GM23338 (cell line): ENCODE results near the gene TPM1. TPM values are rescaled to one million over a fixed set of nuclear protein-coding genes. Genes with fewer than 3 reads are reported as not detected.

Source experiments
- ATAC-seq: fragments of 200-7000 bp; cut with Tn5 transposase; 3 replicates; pipeline ENCODE4 v1.9.1; 2020
- DNase-seq: peaks from one replicate; pipeline ENCODE4 v3.0.0-alpha.2; 2015; ENCODE audit warnings: low spot score
- H2AFZ ChIP-seq: fragments of 200-600 bp; sonication (generic); 2 replicates; pipeline ENCODE4 v1.8.0; 2016; ENCODE audit warnings: antibody characterized with exemption, mild to moderate bottlenecking, moderate library complexity
- H3F3A ChIP-seq: fragments of 200-600 bp; sonication (generic); replicated peaks from 2 replicates; pipeline ENCODE4 v1.8.0; 2017; ENCODE audit warnings: antibody characterized with exemption, mixed run types, low read depth
- H3K27ac ChIP-seq: fragments of 200-600 bp; sonication (generic); 2 replicates; pipeline ENCODE4 v1.6.1; 2016; ENCODE audit warnings: low read depth
- H3K27me3 ChIP-seq: fragments of 200-600 bp; sonication (generic); 2 replicates; pipeline ENCODE4 v1.8.0; 2016; ENCODE audit warnings: mild to moderate bottlenecking, mixed run types, moderate library complexity; ENCODE audit not compliant: insufficient read depth
- H3K36me3 ChIP-seq: fragments of 200-600 bp; sonication (generic); 2 replicates; pipeline ENCODE4 v1.8.0; 2016; ENCODE audit warnings: mild to moderate bottlenecking; ENCODE audit not compliant: insufficient read depth
- H3K4me1 ChIP-seq: fragments of 200-600 bp; sonication (generic); 2 replicates; pipeline ENCODE4 v1.8.0; 2016; ENCODE audit warnings: mild to moderate bottlenecking, moderate library complexity; ENCODE audit not compliant: insufficient read depth
- H3K4me2 ChIP-seq: fragments of 200-600 bp; sonication (generic); 2 replicates; pipeline ENCODE4 v1.7.1; 2017; ENCODE audit warnings: mixed run types
- H3K4me3 ChIP-seq: fragments of 200-600 bp; sonication (generic); 2 replicates; pipeline ENCODE4 v1.6.1; 2016; ENCODE audit warnings: mixed run types
- H3K79me2 ChIP-seq: fragments of 200-600 bp; sonication (generic); replicated peaks from 2 replicates; pipeline ENCODE4 v1.8.0; 2017; ENCODE audit warnings: mild to moderate bottlenecking; ENCODE audit not compliant: insufficient read depth
- H3K9me2 ChIP-seq: fragments of 200-600 bp; sonication (generic); 2 replicates; pipeline ENCODE4 v1.8.0; 2017; ENCODE audit not compliant: insufficient read depth
- H4K20me1 ChIP-seq: fragments of 200-600 bp; sonication (generic); replicated peaks from 2 replicates; pipeline ENCODE4 v1.8.0; 2017; ENCODE audit warnings: mild to moderate bottlenecking; ENCODE audit not compliant: insufficient read depth
- H3K27ac Mint-ChIP-seq: 2 replicates; pipeline ENCODE4 v1.8.0; 2020; ENCODE audit warnings: inconsistent platforms, mild to moderate bottlenecking, moderate library complexity, mixed read lengths
- H3K27me3 Mint-ChIP-seq: 3 replicates; pipeline ENCODE4 v1.8.0; 2022; ENCODE audit warnings: low read depth, mild to moderate bottlenecking, moderate library complexity, mixed read lengths, inconsistent platforms; ENCODE audit not compliant: insufficient read depth, poor library complexity
- H3K36me3 Mint-ChIP-seq: 3 replicates; pipeline ENCODE4 v1.8.0; 2021; ENCODE audit warnings: low read depth, mild to moderate bottlenecking, inconsistent platforms, moderate library complexity, mixed read lengths
- H3K4me1 Mint-ChIP-seq: 3 replicates; pipeline ENCODE4 v1.8.0; 2020; ENCODE audit warnings: mild to moderate bottlenecking, inconsistent platforms, mixed read lengths
- H3K4me3 Mint-ChIP-seq: 3 replicates; pipeline ENCODE4 v1.8.0; 2021; ENCODE audit warnings: moderate library complexity, mild to moderate bottlenecking, inconsistent platforms, mixed read lengths
- H3K9me3 Mint-ChIP-seq: 3 replicates; pipeline ENCODE4 v1.8.0; 2020; ENCODE audit warnings: moderate library complexity, mild to moderate bottlenecking, inconsistent platforms, mixed read lengths
- CREB1 ChIP-seq: fragments of 250-450 bp; sonication (Bioruptor Pico); IDR thresholded peaks from 2 replicates; pipeline ENCODE4 v1.5.0; 2020; ENCODE audit warnings: low read depth, mild to moderate bottlenecking, moderate library complexity
- EZH2 ChIP-seq: fragments of 200-600 bp; sonication (generic); IDR thresholded peaks from one replicate; pipeline ENCODE4 v1.8.0; 2017; ENCODE audit warnings: antibody characterized with exemption, mild to moderate bottlenecking, low read depth; ENCODE audit not compliant: unreplicated experiment
- JUNB ChIP-seq: IDR thresholded peaks from one replicate; pipeline ENCODE4 v1.6.1; 2016; ENCODE audit warnings: antibody characterized with exemption; ENCODE audit not compliant: unreplicated experiment
- NANOG ChIP-seq: IDR thresholded peaks from 2 replicates; pipeline ENCODE4 v1.6.1; 2016; ENCODE audit warnings: antibody characterized with exemption, borderline replicate concordance
- POLR2AphosphoS5 ChIP-seq: IDR thresholded peaks from 2 replicates; pipeline ENCODE4 v1.6.1; 2016; ENCODE audit warnings: antibody characterized with exemption, low read depth
- STAT1 ChIP-seq: IDR thresholded peaks from one replicate; pipeline ENCODE4 v1.6.1; 2016; ENCODE audit warnings: antibody characterized with exemption; ENCODE audit not compliant: unreplicated experiment
- ZNF114 ChIP-seq: fragments of 250-450 bp; sonication (Bioruptor Pico); IDR thresholded peaks from 2 replicates; pipeline ENCODE4 v1.5.0; 2020; ENCODE audit warnings: mild to moderate bottlenecking, moderate library complexity
- ZNF331 ChIP-seq: fragments of 250-450 bp; sonication (Bioruptor Pico); IDR thresholded peaks from 2 replicates; pipeline ENCODE4 v1.5.0; 2020; ENCODE audit warnings: low read depth, mild to moderate bottlenecking, moderate library complexity
- polyA plus RNA-seq: library from polyadenylated mRNA; unstranded; fragments of >200 nt; fragmentation: Nextera tagmentation; extraction: Ambion mirVana; gene quantifications from 2 replicates; pipeline ENCODE4 v1.2.1, GENCODE V29; 2016
- total RNA-seq: library from RNA; depleted of rRNA; stranded (reverse); fragments of >200 nt; shearing (Covaris generic); gene quantifications from 2 replicates; pipeline ENCODE4 v1.2.3, GENCODE V29; 2014
- TF ChIP-seq, protein P1 (sequence below), 2 experiments: fragments of 200-600 bp in 1 of 2; sonication (generic) in 1 of 2; conservative IDR thresholded peaks; 2 replicates each; pipeline versions ENCODE4 v1.5.1 to v1.6.1; 2016 to 2017; ENCODE audit warnings: antibody characterized with exemption in 2 of 2, low read depth in 2 of 2, mild to moderate bottlenecking in 2 of 2, moderate library complexity in 1 of 2
- TF ChIP-seq, protein P2 (sequence below): IDR thresholded peaks from one replicate; pipeline ENCODE4 v1.6.1; 2018; ENCODE audit warnings: antibody characterized with exemption; ENCODE audit not compliant: unreplicated experiment
- TF ChIP-seq, protein P3 (sequence below): IDR thresholded peaks from 2 replicates; pipeline ENCODE4 v1.6.1; 2016; ENCODE audit warnings: antibody characterized with exemption

The TPM1 gene
- total and polyA plus RNA-seq, 2 experiments from 2014 or later = 449 to 913 TPM

DNA sequence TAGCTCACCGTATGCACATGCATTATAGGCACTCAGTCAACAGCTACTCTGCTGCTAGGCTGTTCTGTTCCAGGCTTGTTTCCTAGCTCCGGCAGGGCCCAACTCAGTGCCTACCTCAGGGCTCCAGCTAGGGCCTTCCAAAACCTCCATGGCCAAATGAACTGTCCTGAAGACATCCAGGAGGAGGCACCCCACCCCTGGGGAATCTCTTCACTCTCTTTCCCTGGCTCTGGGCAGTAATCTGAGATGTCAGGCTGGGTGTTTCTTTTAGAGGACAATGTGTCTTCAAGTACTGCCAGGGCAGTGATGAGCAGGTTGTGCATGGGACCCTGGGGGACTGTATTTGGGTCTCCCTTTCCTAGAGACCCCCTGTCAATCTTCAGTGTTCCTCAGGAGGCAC is 38.3 kb upstream of the TPM1 start:
- H3K4me1 Mint-ChIP-seq = peaks cover 12% of the 10 kb centered on the region
- no peak overlapping the region for H3K27ac Mint-ChIP-seq
- H3K27me3 ChIP-seq = no peaks in the 10 kb centered on the region
- H3K9me2 ChIP-seq = no peaks in the 10 kb centered on the region
- peak overlapping the region; percentile 7; the same call in 1 of the 2 replicates for H2AFZ ChIP-seq
- ATAC-seq = peak; percentile 88
- no peaks in the 10 kb centered on the region for H3K79me2 ChIP-seq
- DNase-seq = peak; percentile 67
- no peaks in the 10 kb centered on the region for H4K20me1 ChIP-seq
- H3K4me3 Mint-ChIP-seq = no peak overlapping the region
- H3K27ac ChIP-seq = no peak overlapping the region
- H3K4me2 ChIP-seq = no peak overlapping the region
- TF ChIP-seq, protein P1, sequence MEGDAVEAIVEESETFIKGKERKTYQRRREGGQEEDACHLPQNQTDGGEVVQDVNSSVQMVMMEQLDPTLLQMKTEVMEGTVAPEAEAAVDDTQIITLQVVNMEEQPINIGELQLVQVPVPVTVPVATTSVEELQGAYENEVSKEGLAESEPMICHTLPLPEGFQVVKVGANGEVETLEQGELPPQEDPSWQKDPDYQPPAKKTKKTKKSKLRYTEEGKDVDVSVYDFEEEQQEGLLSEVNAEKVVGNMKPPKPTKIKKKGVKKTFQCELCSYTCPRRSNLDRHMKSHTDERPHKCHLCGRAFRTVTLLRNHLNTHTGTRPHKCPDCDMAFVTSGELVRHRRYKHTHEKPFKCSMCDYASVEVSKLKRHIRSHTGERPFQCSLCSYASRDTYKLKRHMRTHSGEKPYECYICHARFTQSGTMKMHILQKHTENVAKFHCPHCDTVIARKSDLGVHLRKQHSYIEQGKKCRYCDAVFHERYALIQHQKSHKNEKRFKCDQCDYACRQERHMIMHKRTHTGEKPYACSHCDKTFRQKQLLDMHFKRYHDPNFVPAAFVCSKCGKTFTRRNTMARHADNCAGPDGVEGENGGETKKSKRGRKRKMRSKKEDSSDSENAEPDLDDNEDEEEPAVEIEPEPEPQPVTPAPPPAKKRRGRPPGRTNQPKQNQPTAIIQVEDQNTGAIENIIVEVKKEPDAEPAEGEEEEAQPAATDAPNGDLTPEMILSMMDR (conservative IDR thresholded peaks at IDR 0.05; ENCODE audit: low read depth in 2 of 2) = peak; percentile 23 to 65; a peak in 3 of 4 replicates
- no peak for TF ChIP-seq STAT1
- no peaks in the 10 kb centered on the region for H3K9me3 Mint-ChIP-seq
- H3F3A ChIP-seq = 0 out of 2 replicates have a peak, but pooled peaks cover 3% of the 10 kb centered on the region
- no peak overlapping the region for H3K4me3 ChIP-seq
- H3K36me3 ChIP-seq = no peaks in the 10 kb centered on the region
- H3K27me3 Mint-ChIP-seq = peaks cover 4% of the 10 kb centered on the region
- no peaks in the 10 kb centered on the region for H3K4me1 ChIP-seq
- H3K36me3 Mint-ChIP-seq = no peaks in the 10 kb centered on the region

DNA sequence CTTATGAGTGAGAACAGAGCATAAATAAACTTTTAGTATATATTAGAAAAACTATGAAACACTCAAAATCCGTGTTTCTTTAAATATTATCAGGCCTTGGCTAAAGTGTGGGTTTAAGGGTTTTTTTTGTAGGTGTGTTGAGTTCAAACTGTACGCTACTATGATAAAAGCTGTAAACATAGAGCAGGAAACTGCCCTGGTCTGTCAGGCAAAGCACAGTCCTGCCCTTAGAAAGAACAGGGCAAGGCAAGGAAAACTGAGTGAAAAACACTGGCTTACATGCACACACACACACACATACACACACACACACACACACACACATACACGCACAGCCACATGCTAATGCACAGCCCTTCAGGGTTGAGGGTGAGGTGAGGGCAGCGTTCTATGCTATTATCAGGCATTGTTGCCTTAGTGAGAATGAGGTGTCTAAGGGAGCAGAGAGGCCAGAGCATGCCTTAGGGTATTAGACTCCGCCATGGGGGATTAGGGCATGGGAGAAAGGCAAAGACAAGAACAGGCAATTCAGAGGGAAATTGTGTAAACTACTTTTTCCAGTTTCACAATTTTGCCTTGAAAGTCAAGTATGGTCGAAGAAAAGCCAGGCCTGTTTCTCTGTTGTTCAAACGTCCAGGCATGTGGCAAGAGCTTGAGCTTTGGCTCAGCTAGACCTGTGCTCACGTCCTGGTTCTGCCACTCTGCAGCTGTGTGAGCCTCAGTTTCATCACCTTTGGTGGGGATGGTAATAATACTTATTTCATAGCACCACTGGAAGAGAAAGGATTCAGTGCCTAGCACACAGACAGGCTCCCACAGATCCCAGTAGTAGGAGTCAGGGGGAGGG is 36.3 kb upstream of the TPM1 start:
- Histone ChIP-seq H2AFZ (no peak overlapping the region), H3F3A (0 out of 2 replicates have a peak, but pooled peaks cover 3% of the 10 kb centered on the region), H3K27me3 (no peaks in the 10 kb centered on the region), H3K36me3 (no peaks in the 10 kb centered on the region), H3K79me2 (no peaks in the 10 kb centered on the region), H3K9me2 (no peaks in the 10 kb centered on the region), H4K20me1 (no peaks in the 10 kb centered on the region), H3K4me2 (no peak overlapping the region), H3K4me3 (no peak overlapping the region), H3K4me1 (no peaks in the 10 kb centered on the region), H3K27ac (no peak overlapping the region)
- Mint-ChIP-seq H3K36me3 (no peaks in the 10 kb centered on the region), H3K9me3 (no peaks in the 10 kb centered on the region; the same call in 2 of the 3 replicates), H3K4me3 (no peak overlapping the region), H3K27me3 (peaks cover 4% of the 10 kb centered on the region), H3K4me1 (peaks cover 6% of the 10 kb centered on the region; the same call in 2 of the 3 replicates), H3K27ac (no peak overlapping the region)
- ATAC-seq (peak; percentile 40), DNase-seq (no peak)
- TF ChIP-seq, protein P2, sequence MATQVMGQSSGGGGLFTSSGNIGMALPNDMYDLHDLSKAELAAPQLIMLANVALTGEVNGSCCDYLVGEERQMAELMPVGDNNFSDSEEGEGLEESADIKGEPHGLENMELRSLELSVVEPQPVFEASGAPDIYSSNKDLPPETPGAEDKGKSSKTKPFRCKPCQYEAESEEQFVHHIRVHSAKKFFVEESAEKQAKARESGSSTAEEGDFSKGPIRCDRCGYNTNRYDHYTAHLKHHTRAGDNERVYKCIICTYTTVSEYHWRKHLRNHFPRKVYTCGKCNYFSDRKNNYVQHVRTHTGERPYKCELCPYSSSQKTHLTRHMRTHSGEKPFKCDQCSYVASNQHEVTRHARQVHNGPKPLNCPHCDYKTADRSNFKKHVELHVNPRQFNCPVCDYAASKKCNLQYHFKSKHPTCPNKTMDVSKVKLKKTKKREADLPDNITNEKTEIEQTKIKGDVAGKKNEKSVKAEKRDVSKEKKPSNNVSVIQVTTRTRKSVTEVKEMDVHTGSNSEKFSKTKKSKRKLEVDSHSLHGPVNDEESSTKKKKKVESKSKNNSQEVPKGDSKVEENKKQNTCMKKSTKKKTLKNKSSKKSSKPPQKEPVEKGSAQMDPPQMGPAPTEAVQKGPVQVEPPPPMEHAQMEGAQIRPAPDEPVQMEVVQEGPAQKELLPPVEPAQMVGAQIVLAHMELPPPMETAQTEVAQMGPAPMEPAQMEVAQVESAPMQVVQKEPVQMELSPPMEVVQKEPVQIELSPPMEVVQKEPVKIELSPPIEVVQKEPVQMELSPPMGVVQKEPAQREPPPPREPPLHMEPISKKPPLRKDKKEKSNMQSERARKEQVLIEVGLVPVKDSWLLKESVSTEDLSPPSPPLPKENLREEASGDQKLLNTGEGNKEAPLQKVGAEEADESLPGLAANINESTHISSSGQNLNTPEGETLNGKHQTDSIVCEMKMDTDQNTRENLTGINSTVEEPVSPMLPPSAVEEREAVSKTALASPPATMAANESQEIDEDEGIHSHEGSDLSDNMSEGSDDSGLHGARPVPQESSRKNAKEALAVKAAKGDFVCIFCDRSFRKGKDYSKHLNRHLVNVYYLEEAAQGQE = no peak
- TF ChIP-seq, protein P3, sequence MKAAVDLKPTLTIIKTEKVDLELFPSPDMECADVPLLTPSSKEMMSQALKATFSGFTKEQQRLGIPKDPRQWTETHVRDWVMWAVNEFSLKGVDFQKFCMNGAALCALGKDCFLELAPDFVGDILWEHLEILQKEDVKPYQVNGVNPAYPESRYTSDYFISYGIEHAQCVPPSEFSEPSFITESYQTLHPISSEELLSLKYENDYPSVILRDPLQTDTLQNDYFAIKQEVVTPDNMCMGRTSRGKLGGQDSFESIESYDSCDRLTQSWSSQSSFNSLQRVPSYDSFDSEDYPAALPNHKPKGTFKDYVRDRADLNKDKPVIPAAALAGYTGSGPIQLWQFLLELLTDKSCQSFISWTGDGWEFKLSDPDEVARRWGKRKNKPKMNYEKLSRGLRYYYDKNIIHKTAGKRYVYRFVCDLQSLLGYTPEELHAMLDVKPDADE = no peak
- no peak for TF ChIP-seq JUNB
- TF ChIP-seq, protein P1 (conservative IDR thresholded peaks at IDR 0.05; ENCODE audit: low read depth in 2 of 2) = no peak
- no peak for TF ChIP-seq ZNF331 (CRISPR knock-in tag)
- no peak for TF ChIP-seq CREB1 (CRISPR knock-in tag)
- TF ChIP-seq EZH2 = no peak
- TF ChIP-seq ZNF114 (CRISPR knock-in tag) = no peak
- no peak for TF ChIP-seq NANOG
- TF ChIP-seq STAT1 = no peak
- no peak for TF ChIP-seq POLR2AphosphoS5
